Measurements from ENCODE around the gene PLK5. TPM values are rescaled to one million over a fixed set of nuclear protein-coding genes. Genes with fewer than 3 reads are reported as not detected.

PLK5 gene
- total and polyA plus RNA-seq, 2 experiments from 2014 or later, result 0.87 to 1.2 TPM

DNA sequence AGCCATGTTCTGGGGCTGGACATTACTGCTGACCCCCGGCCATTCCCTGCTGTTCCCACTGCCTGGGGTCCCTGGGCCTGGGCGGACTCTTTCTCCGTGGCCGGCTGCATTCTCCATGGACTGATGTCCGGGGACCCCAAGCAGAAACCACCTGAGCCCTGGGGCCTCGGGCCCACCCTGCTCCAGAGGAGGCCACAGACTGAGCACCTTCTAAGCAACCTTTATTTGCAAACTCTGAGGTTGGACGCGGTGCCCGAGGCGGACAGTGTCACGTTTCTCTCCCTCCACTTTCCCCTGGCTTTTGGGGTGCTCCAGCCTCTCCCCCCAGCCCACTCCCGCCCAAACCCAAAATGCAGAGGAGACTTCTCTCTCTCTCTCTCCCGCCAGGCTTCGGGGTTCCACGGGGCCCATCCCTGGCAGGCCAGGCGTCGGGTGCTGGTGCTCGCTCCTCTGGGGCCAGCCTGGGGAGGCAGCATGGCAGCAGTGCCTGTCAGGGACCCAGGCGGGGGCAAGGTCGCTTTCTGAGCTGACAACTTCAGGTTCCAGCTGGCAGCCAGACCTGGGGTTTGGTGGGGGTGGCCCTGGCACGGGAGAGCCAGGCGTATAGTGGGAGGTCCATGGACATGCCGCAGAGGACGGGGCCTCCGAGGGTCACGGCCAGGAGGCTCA lies 42.5 kb upstream of the PLK5 start:
- Histone ChIP-seq H3K36me3 (no peaks in the 10 kb centered on the region), H3K27ac (no peak overlapping the region), H3K27me3 (no peaks in the 10 kb centered on the region), H3K4me1 (ENCODE audit: low read depth) (peaks cover 5% of the 10 kb centered on the region), H3K9me3 (ENCODE audit: low read depth) (no peaks in the 10 kb centered on the region), H3K4me3 (no peak overlapping the region)
- TF ChIP-seq, protein P1, sequence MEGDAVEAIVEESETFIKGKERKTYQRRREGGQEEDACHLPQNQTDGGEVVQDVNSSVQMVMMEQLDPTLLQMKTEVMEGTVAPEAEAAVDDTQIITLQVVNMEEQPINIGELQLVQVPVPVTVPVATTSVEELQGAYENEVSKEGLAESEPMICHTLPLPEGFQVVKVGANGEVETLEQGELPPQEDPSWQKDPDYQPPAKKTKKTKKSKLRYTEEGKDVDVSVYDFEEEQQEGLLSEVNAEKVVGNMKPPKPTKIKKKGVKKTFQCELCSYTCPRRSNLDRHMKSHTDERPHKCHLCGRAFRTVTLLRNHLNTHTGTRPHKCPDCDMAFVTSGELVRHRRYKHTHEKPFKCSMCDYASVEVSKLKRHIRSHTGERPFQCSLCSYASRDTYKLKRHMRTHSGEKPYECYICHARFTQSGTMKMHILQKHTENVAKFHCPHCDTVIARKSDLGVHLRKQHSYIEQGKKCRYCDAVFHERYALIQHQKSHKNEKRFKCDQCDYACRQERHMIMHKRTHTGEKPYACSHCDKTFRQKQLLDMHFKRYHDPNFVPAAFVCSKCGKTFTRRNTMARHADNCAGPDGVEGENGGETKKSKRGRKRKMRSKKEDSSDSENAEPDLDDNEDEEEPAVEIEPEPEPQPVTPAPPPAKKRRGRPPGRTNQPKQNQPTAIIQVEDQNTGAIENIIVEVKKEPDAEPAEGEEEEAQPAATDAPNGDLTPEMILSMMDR (IDR thresholded peaks at IDR 0.05; ENCODE audit: low read depth, low read length), result no peak
- no peak for DNase-seq (ENCODE audit: low read depth in 1 of 2, low spot score in 1 of 2)

DNA sequence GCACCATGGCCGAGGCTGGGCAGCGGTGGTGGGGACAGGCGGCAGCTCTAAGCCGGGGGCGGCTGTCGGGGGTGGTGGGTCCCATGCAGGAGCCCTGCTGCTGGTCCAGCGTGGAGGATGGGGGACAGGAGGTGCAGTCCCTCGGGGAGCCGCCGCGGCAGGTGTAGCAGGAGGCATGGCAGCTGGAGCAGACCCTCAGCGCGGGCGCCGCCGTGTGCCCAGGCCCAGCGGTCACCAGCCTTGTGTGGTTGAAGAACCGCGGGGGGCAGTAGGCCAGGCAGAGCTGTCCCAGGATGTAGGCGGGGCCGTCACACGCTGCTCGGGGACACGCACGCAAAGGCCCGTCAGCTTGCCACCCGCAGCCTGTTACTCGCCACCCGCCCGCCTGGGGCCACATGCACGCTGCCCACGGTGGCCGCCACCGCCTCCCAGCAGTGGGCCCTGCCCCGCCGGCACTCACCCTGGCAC lies 42.0 kb upstream of the PLK5 start:
- Histone ChIP-seq H3K27ac (no peak overlapping the region), H3K4me1 (ENCODE audit: low read depth) (peaks cover 5% of the 10 kb centered on the region), H3K36me3 (no peaks in the 10 kb centered on the region), H3K9me3 (ENCODE audit: low read depth) (no peaks in the 10 kb centered on the region), H3K27me3 (no peaks in the 10 kb centered on the region), H3K4me3 (no peak overlapping the region)
- TF ChIP-seq, protein P1 (IDR thresholded peaks at IDR 0.05; ENCODE audit: low read depth, low read length), result no peak
- no peak for DNase-seq (ENCODE audit: low read depth in 1 of 2, low spot score in 1 of 2)

DNA sequence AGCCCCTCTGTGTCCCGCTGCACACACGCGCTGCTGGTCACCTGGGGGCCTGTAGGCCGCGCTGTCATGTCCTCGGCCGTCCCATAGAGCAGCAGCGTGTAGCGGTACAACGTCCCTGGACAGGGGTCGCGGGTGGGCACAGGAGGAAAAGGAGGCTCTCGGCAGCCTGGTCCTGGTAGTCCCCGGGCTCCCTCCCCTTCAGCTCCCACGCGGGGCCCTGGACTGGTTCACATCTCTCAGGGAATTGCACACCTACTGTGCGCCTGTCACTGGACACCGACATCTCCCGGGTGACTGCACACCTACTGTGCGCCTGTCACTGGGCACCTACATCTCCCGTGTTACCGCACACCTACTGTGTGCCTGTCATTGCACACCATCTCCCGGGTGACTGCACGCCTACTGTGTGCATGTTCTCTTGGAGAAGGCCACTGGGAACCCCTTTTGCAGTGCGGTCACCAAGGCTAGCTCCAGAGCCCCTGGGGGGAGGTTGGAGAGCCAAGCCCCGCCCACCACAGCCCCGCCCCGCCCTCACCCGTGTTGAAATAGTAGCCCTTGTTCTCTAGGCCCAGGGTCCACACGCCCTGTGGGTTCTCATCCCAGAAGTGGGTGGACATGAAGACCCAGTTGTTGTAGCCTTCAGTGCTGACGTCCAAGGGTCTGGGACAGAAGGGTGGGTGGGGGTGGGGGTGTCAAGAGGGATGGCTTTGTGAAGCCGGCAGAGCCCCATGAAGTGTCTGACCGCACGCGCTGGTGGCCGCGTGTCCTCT lies 41.3 kb upstream of the PLK5 start:
- Histone ChIP-seq H3K9me3 (ENCODE audit: low read depth) (no peaks in the 10 kb centered on the region), H3K27me3 (no peaks in the 10 kb centered on the region), H3K4me1 (ENCODE audit: low read depth) (peaks cover 5% of the 10 kb centered on the region), H3K4me3 (no peak overlapping the region), H3K36me3 (no peaks in the 10 kb centered on the region), H3K27ac (no peak overlapping the region)
- TF ChIP-seq, protein P1 (IDR thresholded peaks at IDR 0.05; ENCODE audit: low read depth, low read length), result no peak
- DNase-seq (ENCODE audit: low read depth in 1 of 2, low spot score in 1 of 2), result no peak

- Histone ChIP-seq H3K27me3 (no peaks in the 10 kb centered on the region), H3K4me3 (no peak overlapping the region), H3K36me3 (no peaks in the 10 kb centered on the region), H3K9me3 (ENCODE audit: low read depth) (no peaks in the 10 kb centered on the region), H3K4me1 (ENCODE audit: low read depth) (peaks cover 5% of the 10 kb centered on the region), H3K27ac (no peak overlapping the region)
- no peak for DNase-seq (ENCODE audit: low read depth in 1 of 2, low spot score in 1 of 2)
- TF ChIP-seq, protein P1 (IDR thresholded peaks at IDR 0.05; ENCODE audit: low read depth, low read length), result no peak
These were observed 40.5 kb upstream of the PLK5 start for GRCh38 chr19:1483131-1483978.

GRCh38 chr19:1483979-1484428 lies 39.9 kb upstream of the PLK5 start:
- peaks cover 5% of the 10 kb centered on the region for H3K4me1 ChIP-seq (ENCODE audit: low read depth)
- no peak overlapping the region for H3K27ac ChIP-seq
- no peak overlapping the region for H3K4me3 ChIP-seq
- H3K36me3 ChIP-seq, result no peaks in the 10 kb centered on the region
- TF ChIP-seq, protein P1 (IDR thresholded peaks at IDR 0.05; ENCODE audit: low read depth, low read length), result no peak
- H3K27me3 ChIP-seq, result no peaks in the 10 kb centered on the region
- no peak for DNase-seq (ENCODE audit: low read depth in 1 of 2, low spot score in 1 of 2)
- H3K9me3 ChIP-seq (ENCODE audit: low read depth), result no peaks in the 10 kb centered on the region
